Muscle of back (tissue), 11 donors: Measurements from ENCODE around the gene HYAL3. TPM values are rescaled to one million over a fixed set of nuclear protein-coding genes. Genes with fewer than 3 reads are reported as not detected.
A peak's percentile ranks its signal among the peaks of the same experiment; 100 is the strongest.
"Not testable (repeated sequence)": the region's sequence is repeated elsewhere in the genome, so short reads cannot be mapped to it uniquely, and the experiment has no call there.

Experiments
- DNase-seq, 3 donors: peaks; one replicate each; pipeline versions ENCODE4 v3.0.0 to v3.0.0-alpha.2; 2013
- polyA plus RNA-seq, 10 donors: library from polyadenylated mRNA; unstranded; fragments of 120-200 nt; gene quantifications; one replicate each; pipeline ENCODE4 v1.2.1, GENCODE V29; 2013; ENCODE audit not compliant: insufficient read length in 10 of 10

HYAL3 gene
- polyA plus RNA-seq, 10 donors = 1.2 to 2.4 (median 1.9) TPM

DNA sequence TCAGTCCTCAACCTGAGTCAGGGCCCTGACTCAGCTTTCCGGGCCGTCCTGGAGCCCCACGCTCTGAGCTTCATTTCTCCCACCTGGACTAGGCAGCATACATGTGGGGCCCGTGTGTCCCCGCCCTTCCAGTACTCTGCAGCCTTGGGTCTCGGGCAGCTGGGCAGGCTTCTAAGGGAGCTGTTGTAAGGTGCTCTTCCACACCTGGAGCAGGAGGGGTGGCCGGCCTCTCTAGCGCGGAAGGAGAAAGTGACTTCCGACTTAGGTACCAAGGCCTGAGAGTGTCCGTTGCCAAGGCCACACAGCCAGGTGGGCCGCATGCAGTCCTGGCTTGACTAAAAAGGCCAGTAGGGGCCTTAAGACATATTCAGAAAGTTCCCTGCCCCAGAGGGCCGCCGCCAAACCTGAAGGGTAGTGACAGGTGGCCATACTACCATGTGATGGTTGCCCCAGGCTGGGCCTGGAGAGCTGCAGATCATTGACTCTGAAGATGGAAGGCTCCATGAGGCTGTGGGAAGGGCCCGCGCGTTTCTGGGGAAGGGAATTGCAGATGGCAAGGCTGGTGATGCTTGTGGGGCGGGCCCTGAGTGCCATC, 39.7 kb downstream of the HYAL3 start:
- DNase-seq = no peak

GRCh38 chr3:50258979-50259378, 40.2 kb downstream of the HYAL3 start:
- no peak for DNase-seq

- DNase-seq = no peak
Observed at GRCh38 chr3:50258029-50258680, 41.0 kb downstream of the HYAL3 start.

DNA sequence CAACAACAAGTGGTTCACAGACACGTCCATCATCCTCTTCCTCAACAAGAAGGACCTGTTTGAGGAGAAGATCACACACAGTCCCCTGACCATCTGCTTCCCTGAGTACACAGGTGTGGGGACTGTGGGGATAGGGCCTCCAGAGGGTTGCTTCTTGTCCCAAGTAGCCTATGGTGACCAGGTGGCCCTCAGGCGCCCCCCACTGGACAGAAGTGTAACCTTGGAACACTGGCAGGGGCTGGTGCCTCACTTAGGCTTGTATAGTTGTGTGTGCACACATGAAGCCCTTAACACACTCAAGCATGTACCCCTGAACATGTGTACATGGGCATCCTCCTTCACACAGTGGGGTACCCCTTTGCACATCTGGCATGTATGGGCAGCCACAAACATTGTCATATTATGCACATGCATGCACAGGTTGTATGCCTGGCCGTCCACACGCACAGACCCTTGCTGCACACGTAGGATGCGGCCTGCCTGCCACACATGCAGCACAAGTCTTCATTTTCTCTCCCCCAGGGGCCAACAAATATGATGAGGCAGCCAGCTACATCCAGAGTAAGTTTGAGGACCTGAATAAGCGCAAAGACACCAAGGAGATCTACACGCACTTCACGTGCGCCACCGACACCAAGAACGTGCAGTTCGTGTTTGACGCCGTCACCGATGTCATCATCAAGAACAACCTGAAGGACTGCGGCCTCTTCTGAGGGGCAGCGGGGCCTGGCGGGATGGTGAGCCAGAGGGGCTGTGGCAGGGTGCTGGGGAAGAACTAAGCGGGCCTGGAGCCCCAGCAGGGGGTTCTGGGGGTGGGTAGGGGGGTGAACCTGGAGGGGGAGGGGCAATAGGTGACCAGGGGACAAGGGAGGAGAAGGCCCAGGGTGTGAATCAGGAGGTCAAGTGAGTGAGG, 42.0 kb downstream of the HYAL3 start:
- no peak for DNase-seq

GRCh38 chr3:50255251-50255615, 44.0 kb downstream of the HYAL3 start:
- DNase-seq = no peak

DNA sequence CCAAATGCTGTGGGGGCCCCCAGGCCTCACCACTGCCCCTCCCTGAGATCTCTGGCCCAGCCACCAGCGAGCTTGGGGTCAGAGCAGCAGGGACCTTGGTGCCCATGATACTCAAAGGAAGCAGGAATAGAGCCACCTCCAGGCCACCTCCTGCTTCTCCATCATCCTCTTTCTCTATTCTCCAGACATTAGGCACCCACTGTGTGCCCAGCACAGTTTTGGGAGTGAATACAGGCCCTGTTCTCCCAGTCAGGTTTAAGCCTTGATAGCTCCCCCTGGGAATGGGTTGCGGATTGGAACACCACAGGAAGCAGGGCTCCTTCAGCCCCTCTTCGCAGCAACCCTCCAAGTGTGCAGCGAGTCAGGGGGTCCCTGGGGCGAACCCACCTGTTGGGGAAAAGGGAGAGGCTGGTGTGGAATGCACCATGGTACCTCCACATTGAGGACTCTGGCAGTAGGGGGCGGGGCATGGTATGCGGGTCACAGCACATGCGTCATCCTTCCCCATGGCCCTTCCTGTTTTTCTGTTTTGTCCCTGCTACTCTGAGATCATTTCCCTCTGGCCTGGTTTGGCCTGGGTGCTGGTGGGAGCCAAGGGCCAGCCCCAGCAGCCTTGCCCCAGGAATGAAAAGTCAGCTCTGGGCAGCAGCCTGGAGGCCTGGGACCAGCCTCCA, 44.5 kb downstream of the HYAL3 start:
- no peak for DNase-seq

DNA sequence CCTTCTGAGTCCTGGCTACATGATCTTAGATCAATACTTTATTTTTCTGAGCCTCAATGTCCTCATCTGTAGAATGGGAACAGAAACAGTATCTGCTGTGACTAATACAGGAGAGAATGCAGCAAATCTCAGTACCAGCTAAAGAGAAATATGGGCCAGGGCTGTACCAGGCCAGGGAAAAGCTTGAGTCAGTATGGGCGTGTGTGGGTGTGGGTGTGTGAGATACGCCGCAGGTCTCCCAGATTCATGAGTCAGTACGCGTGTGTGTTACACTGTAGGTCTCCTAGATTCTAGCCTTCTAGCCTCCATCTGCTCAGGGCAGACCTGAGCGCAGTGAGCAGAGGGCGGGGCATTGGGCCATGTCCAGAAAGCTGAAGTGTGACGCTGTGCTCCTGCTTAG, 48.0 kb downstream of the HYAL3 start:
- DNase-seq = no peak

DNA sequence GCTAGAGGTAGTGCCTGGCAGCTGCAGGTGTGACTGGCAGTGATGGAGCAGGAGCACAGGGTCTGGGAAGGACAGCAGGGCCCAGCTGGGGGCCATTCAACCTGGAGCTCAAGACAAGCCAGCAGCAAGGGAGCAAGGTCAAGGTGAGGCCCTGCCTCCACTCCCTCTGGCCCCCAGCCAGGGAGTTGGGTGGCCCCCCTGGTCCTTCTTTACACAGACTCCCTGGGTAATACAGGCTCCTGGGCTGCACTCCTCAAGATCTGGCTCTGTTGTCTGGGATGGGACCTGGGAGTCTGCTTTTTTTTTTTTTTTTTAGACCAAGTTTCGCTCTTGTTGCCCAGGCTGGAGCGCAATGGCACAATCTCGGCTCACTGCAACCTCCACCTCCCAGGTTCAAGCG, 48.7 kb downstream of the HYAL3 start:
- no peak for DNase-seq

- no peak for DNase-seq
Observed at GRCh38 chr3:50249457-50249856, 49.7 kb downstream of the HYAL3 start.

DNA sequence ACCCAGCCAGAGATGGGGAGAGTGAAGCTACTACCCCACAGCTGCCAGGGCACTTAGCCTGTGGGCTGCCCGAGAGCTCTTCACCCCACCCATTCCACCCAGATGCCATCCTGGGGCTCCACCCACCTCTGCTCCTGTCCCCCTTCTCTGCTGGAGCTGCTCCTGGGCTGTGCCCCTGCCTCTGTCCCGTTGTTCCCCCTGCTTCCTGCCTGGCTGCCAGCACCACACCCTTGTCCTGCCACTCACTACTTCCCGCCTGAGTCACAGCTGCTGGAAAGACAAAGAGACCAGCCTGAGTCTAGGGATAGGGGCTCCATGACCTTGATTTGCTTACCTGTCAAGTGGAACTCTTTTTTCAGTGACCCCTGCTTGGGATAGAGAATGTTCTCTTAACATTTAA, 50.8 kb downstream of the HYAL3 start:
- no peak for DNase-seq

DNA sequence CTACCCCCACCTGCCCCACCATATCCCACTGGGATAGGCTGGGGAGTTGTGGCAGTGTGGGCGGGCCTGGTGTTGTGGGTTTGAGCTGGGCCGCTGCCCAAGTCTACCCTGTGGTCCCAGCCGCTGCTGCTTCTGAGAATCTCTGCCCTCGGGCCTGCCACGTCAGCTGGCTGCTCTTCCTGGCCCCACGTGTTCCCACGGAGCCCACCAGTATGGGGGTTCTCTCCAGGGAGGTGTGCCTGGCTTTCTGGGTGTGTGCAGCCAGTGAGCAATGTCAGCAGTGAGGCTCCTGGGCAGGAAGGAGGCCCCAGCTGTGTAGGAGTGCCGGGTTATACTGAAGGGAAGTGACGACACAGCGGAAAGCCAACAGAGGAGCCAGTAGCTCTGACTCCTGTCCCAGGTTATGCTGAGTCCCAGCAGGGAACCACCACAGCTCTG, 52.7 kb downstream of the HYAL3 start:
- DNase-seq = peak; percentile 63 to 78 (median 74)

- peak; percentile 84 to 95 (median 90) for DNase-seq
Observed at GRCh38 chr3:50245831-50246516, 53.2 kb downstream of the HYAL3 start.

GRCh38 chr3:50245251-50245745, 53.9 kb downstream of the HYAL3 start:
- no peak for DNase-seq

DNA sequence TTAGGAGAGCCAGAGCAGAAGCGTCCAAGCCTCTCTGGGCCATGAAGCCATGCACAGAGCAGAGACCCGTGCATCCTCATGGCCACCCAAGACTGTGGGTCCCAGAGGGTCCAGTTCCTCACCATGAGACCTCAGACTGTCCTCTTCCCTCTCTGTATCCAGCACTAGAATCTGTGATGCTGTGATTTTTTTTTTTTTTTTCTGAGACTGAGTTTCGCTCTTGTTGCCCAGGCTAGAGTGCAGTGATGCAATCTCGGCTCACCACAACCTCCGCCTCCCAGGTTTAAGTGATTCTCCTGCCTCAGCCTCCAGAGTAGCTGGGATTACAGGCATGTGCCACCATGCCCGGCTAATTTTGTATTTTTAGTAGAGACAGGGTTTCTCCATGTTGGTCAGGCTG, 54.4 kb downstream of the HYAL3 start:
- DNase-seq = not testable (repeated sequence)

DNA sequence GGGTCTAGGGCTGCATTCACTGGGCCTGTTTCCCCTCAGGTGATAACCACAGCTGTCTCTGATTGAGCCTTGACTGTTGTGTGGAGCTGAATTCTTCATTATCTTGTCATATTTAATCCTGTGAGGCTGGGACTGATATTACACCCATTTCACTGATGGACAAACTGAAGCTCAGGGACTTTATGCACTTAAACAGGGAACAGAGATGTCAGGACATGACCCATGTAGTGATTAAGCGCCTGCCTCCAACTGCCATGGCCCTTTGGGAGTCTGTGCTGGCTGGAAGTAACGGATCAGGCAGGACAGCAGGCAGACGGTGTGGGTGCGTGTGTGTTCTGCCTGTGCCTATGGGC, 55.7 kb downstream of the HYAL3 start:
- DNase-seq = no peak

DNA sequence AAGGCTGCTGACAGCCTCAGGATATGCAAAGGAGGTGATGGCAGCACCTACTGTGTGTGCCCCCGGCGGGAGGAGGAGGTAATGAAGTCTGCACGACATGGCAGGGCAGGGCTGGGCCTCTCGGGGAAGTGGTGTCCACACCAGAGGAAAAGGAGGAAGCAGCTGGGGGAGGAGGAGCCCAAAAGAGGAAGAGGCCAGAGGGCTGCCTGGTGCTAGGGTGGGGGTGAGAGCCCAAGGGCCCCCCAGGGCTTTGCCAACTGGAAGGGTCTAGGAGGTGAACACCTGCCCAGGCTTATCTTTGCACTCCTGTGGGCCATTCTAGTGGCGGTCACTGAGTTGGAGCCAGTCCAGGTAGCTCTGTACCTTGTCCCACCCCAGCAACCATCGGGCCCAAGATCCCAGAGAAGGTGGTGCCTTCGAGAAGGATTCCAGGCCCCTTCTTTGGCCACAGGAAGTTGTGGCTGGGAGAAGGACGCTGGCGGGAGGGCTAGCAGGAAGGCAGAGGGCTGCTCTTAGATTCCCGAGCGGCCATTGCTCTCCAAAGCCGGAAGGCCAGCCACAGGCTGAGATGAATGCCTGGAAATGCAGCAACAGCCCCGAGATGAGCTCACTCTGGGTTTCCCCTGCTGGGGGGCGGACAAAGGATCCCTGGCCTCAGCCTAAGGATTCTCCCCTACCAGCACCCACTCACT, 56.2 kb downstream of the HYAL3 start:
- peak in 1 of 3 donors; percentile 76 for DNase-seq
